HG03159 (cell line): ENCODE measurements around the gene SRCIN1.

Experiments
- ATAC-seq: cut with Tn5 transposase; IDR thresholded peaks from one replicate; pipeline ENCODE4 v1.9.1; 2021; ENCODE audit warnings: mild to moderate bottlenecking, moderate library complexity; ENCODE audit not compliant: unreplicated experiment

Gene SRCIN1

GRCh38 chr17:38563362-38564253, 42.1 kb downstream of the SRCIN1 start:
- ATAC-seq, result no peak

GRCh38 chr17:38562903-38563302, 42.8 kb downstream of the SRCIN1 start:
- ATAC-seq, result no peak

GRCh38 chr17:38562215-38562569, 43.6 kb downstream of the SRCIN1 start:
- no peak for ATAC-seq

- no peak for ATAC-seq
Measured at GRCh38 chr17:38561416-38562214, 44.1 kb downstream of the SRCIN1 start.

- ATAC-seq, result no peak
Measured at GRCh38 chr17:38560503-38561318, 45.0 kb downstream of the SRCIN1 start.

- ATAC-seq, result no peak
Measured at GRCh38 chr17:38559880-38560230, 45.9 kb downstream of the SRCIN1 start.

GRCh38 chr17:38559051-38559879, 46.5 kb downstream of the SRCIN1 start:
- peak; percentile 64 for ATAC-seq

GRCh38 chr17:38558728-38559050, 47.1 kb downstream of the SRCIN1 start:
- no peak for ATAC-seq

GRCh38 chr17:38557836-38558727, 47.7 kb downstream of the SRCIN1 start:
- no peak for ATAC-seq

GRCh38 chr17:38557396-38557795, 48.4 kb downstream of the SRCIN1 start:
- ATAC-seq, result no peak

GRCh38 chr17:38556239-38556638, 49.5 kb downstream of the SRCIN1 start:
- no peak for ATAC-seq

GRCh38 chr17:38554430-38555350, 51.1 kb downstream of the SRCIN1 start:
- ATAC-seq, result no peak

GRCh38 chr17:38552343-38552742, 53.4 kb downstream of the SRCIN1 start:
- no peak for ATAC-seq

GRCh38 chr17:38551121-38551520, 54.6 kb downstream of the SRCIN1 start:
- ATAC-seq, result no peak

- ATAC-seq, result no peak
Measured at GRCh38 chr17:38550661-38551060, 55.1 kb downstream of the SRCIN1 start.

- ATAC-seq, result no peak
Measured at GRCh38 chr17:38549285-38549684, 56.5 kb downstream of the SRCIN1 start.

- no peak for ATAC-seq
Measured at GRCh38 chr17:38547444-38547843, 58.3 kb downstream of the SRCIN1 start.

- ATAC-seq, result no peak
Measured at GRCh38 chr17:38546396-38546795, 59.4 kb downstream of the SRCIN1 start.
